HepG2 (cell line): ENCODE measurements around the gene SLC12A9. TPM values are rescaled to one million over a fixed set of nuclear protein-coding genes. Genes with fewer than 3 reads are reported as not detected.

ENCODE experiments used
- GRHL1 ChIP-seq: sonication (generic); formaldehyde crosslinking; conservative IDR thresholded peaks from 2 replicates; pipeline ENCODE4 v1.8.0; 2022; ENCODE audit warnings: missing genetic modification reagents
- NFE2 ChIP-seq: sonication (generic); formaldehyde crosslinking; IDR thresholded peaks from 2 replicates; pipeline ENCODE4 v1.4.0; 2020; ENCODE audit warnings: missing genetic modification reagents
- POLR2G ChIP-seq: fragments of 200-400 bp; formaldehyde crosslinking; IDR thresholded peaks from 2 replicates; pipeline ENCODE4 v1.6.1; 2018; ENCODE audit warnings: mild to moderate bottlenecking, low read depth, low read length, moderate library complexity
- RARG ChIP-seq: sonication (generic); formaldehyde crosslinking; IDR thresholded peaks from 2 replicates; pipeline ENCODE4 v1.4.0; 2020; ENCODE audit warnings: low read depth, mild to moderate bottlenecking, missing genetic modification reagents
- RFXAP ChIP-seq: sonication (generic); formaldehyde crosslinking; IDR thresholded peaks from 2 replicates; pipeline ENCODE4 v1.4.0; 2020; ENCODE audit warnings: missing genetic modification reagents, borderline replicate concordance
- SCMH1 ChIP-seq: sonication (generic); formaldehyde crosslinking; IDR thresholded peaks from 2 replicates; pipeline ENCODE4 v1.9.0; 2021; ENCODE audit warnings: missing genetic modification reagents, mild to moderate bottlenecking, borderline replicate concordance
- STAG1 ChIP-seq: sonication (generic); formaldehyde crosslinking; IDR thresholded peaks from 2 replicates; pipeline ENCODE4 v1.4.0; 2020; ENCODE audit warnings: missing genetic modification reagents
- SYNCRIP ChIP-seq: fragments of 200-400 bp; formaldehyde crosslinking; IDR thresholded peaks from 2 replicates; pipeline ENCODE4 v1.6.1; 2018; ENCODE audit warnings: mild to moderate bottlenecking, low read depth, low read length; ENCODE audit not compliant: insufficient read depth
- TMF1 ChIP-seq: sonication (generic); formaldehyde crosslinking; IDR thresholded peaks from 2 replicates; pipeline ENCODE4 v1.8.1; 2022; ENCODE audit warnings: low read depth, missing genetic modification reagents
- USF2 ChIP-seq, 2 experiments: sonication (generic) in 1 of 2; formaldehyde crosslinking in 1 of 2; IDR thresholded peaks; 2 replicates each; pipeline versions ENCODE4 v1.5.1 to v1.6.1; 2011 to 2020; ENCODE audit warnings: borderline replicate concordance in 1 of 2, low read depth in 1 of 2, low read length in 1 of 2, mild to moderate bottlenecking in 1 of 2, missing genetic modification reagents in 1 of 2, moderate library complexity in 1 of 2
- YEATS2 ChIP-seq: sonication (generic); formaldehyde crosslinking; IDR thresholded peaks from 2 replicates; pipeline ENCODE4 v1.4.0; 2020; ENCODE audit warnings: missing genetic modification reagents, borderline replicate concordance
- ZBTB33 ChIP-seq: sonication (generic); formaldehyde crosslinking; IDR thresholded peaks from 2 replicates; pipeline ENCODE4 v1.4.0; 2020; ENCODE audit warnings: missing genetic modification reagents
- ZC3H13 ChIP-seq: sonication (generic); formaldehyde crosslinking; IDR thresholded peaks from 2 replicates; pipeline ENCODE4 v1.8.1; 2023; ENCODE audit warnings: mild to moderate bottlenecking, missing genetic modification reagents, moderate library complexity
- ZNF484 ChIP-seq: sonication (generic); formaldehyde crosslinking; IDR thresholded peaks from 2 replicates; pipeline ENCODE4 v1.5.1; 2020; ENCODE audit warnings: mild to moderate bottlenecking, low read depth, missing genetic modification reagents, borderline replicate concordance
- ZNF770 ChIP-seq: sonication (generic); formaldehyde crosslinking; IDR thresholded peaks from 2 replicates; pipeline ENCODE4 v1.5.0; 2020; ENCODE audit warnings: mild to moderate bottlenecking, missing genetic modification reagents
- ZNF891 ChIP-seq: sonication (generic); formaldehyde crosslinking; IDR thresholded peaks from 2 replicates; pipeline ENCODE4 v1.5.0; 2020; ENCODE audit warnings: mild to moderate bottlenecking, missing genetic modification reagents
- polyA plus RNA-seq, 8 experiments: library from polyadenylated mRNA; depleted of rRNA in 3 of 8; stranded (reverse) in 7 of 8; unstranded in 1 of 8; fragments of >200 nt; fragmentation: Illumina TruSeq in 4 of 8; extraction: Trizol in 4 of 8; gene quantifications; 2 replicates each; pipeline versions ENCODE4 v1.2.1 to v1.2.3, GENCODE V29; 2011 to 2016; ENCODE audit warnings: low read depth in 4 of 8, missing spikeins in 1 of 8, mixed read lengths in 1 of 8; ENCODE audit not compliant: insufficient read depth in 1 of 8
- total RNA-seq, 5 experiments: library from RNA; depleted of rRNA; stranded (reverse); fragments of >200 nt; fragmentation: Illumina TruSeq; extraction: Trizol; gene quantifications; 2 replicates each; pipeline ENCODE4 v1.2.3, GENCODE V29; 2016; ENCODE audit warnings: low read depth in 1 of 5

The SLC12A9 gene
- total and polyA plus RNA-seq, 2 of the 13 experiments (the other 11 are each of a cell fraction or from before 2014, with no cell fraction given), result 8.7 to 16.6 TPM

GRCh38 chr7:100888988-100889750 is 36.7 kb downstream of the SLC12A9 start, which contains the start of gene UFSP1 (continued):
- TF ChIP-seq GRHL1 (CRISPR knock-in tag), result no peak; the same call in 1 of the 2 replicates
- TF ChIP-seq STAG1 (CRISPR knock-in tag), result peak; percentile 19; the same call in 1 of the 2 replicates
- TF ChIP-seq YEATS2 (CRISPR knock-in tag), result peak; percentile 87
- TF ChIP-seq ZBTB33 (CRISPR knock-in tag), result no peak; the same call in 1 of the 2 replicates
- TF ChIP-seq RARG, result no peak
- TF ChIP-seq POLR2G, result peak; percentile 70
- no peak for TF ChIP-seq SYNCRIP
- peak; percentile 86; the same call in 1 of the 2 replicates for TF ChIP-seq ZNF891
- TF ChIP-seq RFXAP (CRISPR knock-in tag), result peak; percentile 66; the same call in 1 of the 2 replicates
- no peak for TF ChIP-seq NFE2 (CRISPR knock-in tag)
- TF ChIP-seq TMF1 (CRISPR knock-in tag), result no peak
- TF ChIP-seq SCMH1 (CRISPR knock-in tag), result no peak
- TF ChIP-seq ZC3H13 (CRISPR knock-in tag), result peak; percentile 68
- TF ChIP-seq ZNF484 (CRISPR knock-in tag), result no peak
- TF ChIP-seq ZNF770, result peak; percentile 47; the same call in 1 of the 2 replicates
- TF ChIP-seq USF2 (IDR thresholded peaks at IDR 0.05; ENCODE audit: low read depth, low read length), result no peak
- 0 out of 2 replicates have a peak, but pooled peaks have one; percentile 10 for TF ChIP-seq USF2 (CRISPR knock-in tag; IDR thresholded peaks at IDR 0.05; ENCODE audit: borderline replicate concordance)
